Astrocyte (in vitro differentiated cells and primary cell): ENCODE results near the gene ARMH3. TPM values are rescaled to one million over a fixed set of nuclear protein-coding genes. Genes with fewer than 3 reads are reported as not detected.

ENCODE experiments used
- DNase-seq: peaks from one replicate; pipeline ENCODE4 v3.0.0-alpha.2; 2010; ENCODE audit warnings: low read depth
- FAIRE-seq: peaks from 2 replicates; lab custom pipeline; 2011; peaks lifted over from hg19 to GRCh38; lab: Jason Lieb, UNC
- H2AFZ ChIP-seq: 2 replicates; pipeline ENCODE4 v1.6.0; 2012; ENCODE audit warnings: low read depth, low read length, inconsistent platforms
- H3K27ac ChIP-seq: 2 replicates; pipeline ENCODE4 v1.5.1; 2011; ENCODE audit warnings: low read depth, low read length, inconsistent platforms
- H3K27me3 ChIP-seq: 2 replicates; pipeline ENCODE4 v1.6.0; 2011; ENCODE audit warnings: low read length, inconsistent platforms; ENCODE audit not compliant: insufficient read depth
- H3K36me3 ChIP-seq: 2 replicates; pipeline ENCODE4 v1.5.1; 2011; ENCODE audit warnings: low read length, inconsistent platforms; ENCODE audit not compliant: insufficient read depth
- H3K4me1 ChIP-seq: 2 replicates; pipeline ENCODE4 v1.5.1; 2011; ENCODE audit warnings: low read length, inconsistent platforms; ENCODE audit not compliant: insufficient read depth
- H3K4me2 ChIP-seq: 2 replicates; pipeline ENCODE4 v1.6.0; 2012; ENCODE audit warnings: low read length, inconsistent platforms
- H3K4me3 ChIP-seq: 2 replicates; pipeline ENCODE4 v1.5.1; 2011; ENCODE audit warnings: low read depth, mild to moderate bottlenecking, low read length, inconsistent platforms; ENCODE audit not compliant: insufficient read depth
- H3K79me2 ChIP-seq: 2 replicates; pipeline ENCODE4 v1.6.0; 2012; ENCODE audit warnings: mild to moderate bottlenecking, low read length, inconsistent platforms; ENCODE audit not compliant: insufficient read depth
- H3K9ac ChIP-seq: 2 replicates; pipeline ENCODE4 v1.6.0; 2012; ENCODE audit warnings: mild to moderate bottlenecking, low read length, inconsistent platforms
- H3K9me3 ChIP-seq: 2 replicates; pipeline ENCODE4 v1.5.1; 2012; ENCODE audit warnings: low read depth, mild to moderate bottlenecking, low read length, inconsistent platforms; ENCODE audit not compliant: insufficient read depth
- H4K20me1 ChIP-seq: 2 replicates; pipeline ENCODE4 v1.6.0; 2012; ENCODE audit warnings: low read length, inconsistent platforms; ENCODE audit not compliant: insufficient read depth
- H3K27ac Mint-ChIP-seq: one replicate; pipeline ENCODE4 v1.8.0; 2021; ENCODE audit warnings: mild to moderate bottlenecking, mixed read lengths; ENCODE audit not compliant: unreplicated experiment
- H3K27me3 Mint-ChIP-seq: one replicate; pipeline ENCODE4 v1.8.0; 2021; ENCODE audit warnings: low read depth, mixed read lengths; ENCODE audit not compliant: unreplicated experiment
- H3K36me3 Mint-ChIP-seq: one replicate; pipeline ENCODE4 v1.8.0; 2021; ENCODE audit warnings: low read depth, mixed read lengths; ENCODE audit not compliant: unreplicated experiment
- H3K4me1 Mint-ChIP-seq: one replicate; pipeline ENCODE4 v1.8.0; 2021; ENCODE audit warnings: low read depth, mixed read lengths; ENCODE audit not compliant: unreplicated experiment
- H3K4me3 Mint-ChIP-seq: one replicate; pipeline ENCODE4 v1.8.0; 2021; ENCODE audit warnings: mild to moderate bottlenecking, moderate library complexity, mixed read lengths; ENCODE audit not compliant: unreplicated experiment
- H3K9me3 Mint-ChIP-seq: one replicate; pipeline ENCODE4 v1.8.0; 2021; ENCODE audit warnings: mild to moderate bottlenecking, mixed read lengths; ENCODE audit not compliant: unreplicated experiment
- EZH2 ChIP-seq: IDR thresholded peaks from 2 replicates; pipeline ENCODE4 v1.6.1; 2012; ENCODE audit warnings: mild to moderate bottlenecking, low read length, inconsistent platforms; ENCODE audit not compliant: insufficient read depth
- total RNA-seq: library from RNA; stranded (reverse); gene quantifications from 2 replicates; pipeline ENCODE4 v1.2.1, GENCODE V29; 2021
- TF ChIP-seq, protein P1 (sequence below): IDR thresholded peaks from 2 replicates; pipeline ENCODE4 v1.5.1; 2011; ENCODE audit warnings: low read depth, mild to moderate bottlenecking, inconsistent platforms, low read length, moderate library complexity; ENCODE audit not compliant: insufficient read depth

Gene ARMH3
- total RNA-seq, 1 donor from 2014 or later: 22.6 TPM

DNA sequence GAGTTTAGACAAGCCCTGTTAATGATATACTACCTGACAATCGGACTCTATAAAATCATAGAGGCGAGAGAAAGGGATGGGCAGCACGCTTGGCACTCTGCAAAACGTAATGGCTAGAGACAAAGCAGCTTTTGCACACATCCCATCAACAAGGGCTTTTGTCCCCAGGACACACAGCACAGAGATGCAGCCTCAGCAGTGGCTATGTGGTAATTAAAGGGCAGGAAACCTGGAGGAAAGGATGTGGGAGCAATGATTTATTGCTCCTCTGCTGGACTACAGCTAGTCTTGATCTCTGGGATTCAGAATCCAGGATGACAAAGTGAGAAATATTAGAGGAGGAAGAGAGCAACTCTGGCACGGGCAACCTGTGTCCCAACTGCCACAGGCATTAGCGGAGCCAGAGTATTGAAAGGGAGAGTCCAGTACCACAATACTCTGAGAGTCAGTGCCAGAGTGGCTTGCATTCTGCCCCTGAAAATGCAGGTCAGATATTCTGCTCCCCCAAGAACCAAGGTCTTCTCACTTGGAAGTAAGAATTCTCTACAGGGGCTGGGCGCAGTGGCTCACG lies 96.5 kb downstream of the ARMH3 start:
- H3K27ac Mint-ChIP-seq: no peak overlapping the region

DNA sequence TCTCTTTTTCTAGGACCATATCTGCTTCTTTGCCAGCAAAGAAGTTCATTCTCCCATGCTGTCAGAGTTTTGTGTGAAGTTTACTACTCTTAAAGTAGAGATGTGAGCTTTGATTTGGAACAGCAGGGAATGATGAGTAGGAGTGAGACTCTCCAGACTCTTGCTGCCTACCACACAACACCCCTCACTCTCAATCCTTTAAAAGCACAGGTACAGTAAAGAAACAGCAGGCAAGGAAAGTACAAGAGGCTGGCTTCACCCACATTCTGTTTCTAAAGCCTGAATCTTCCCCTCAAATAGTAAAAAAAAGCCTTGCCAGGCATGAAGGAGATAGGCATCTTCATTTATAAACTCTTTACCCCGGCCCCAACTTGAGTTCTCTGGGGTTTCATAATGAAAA lies 97.3 kb downstream of the ARMH3 start:
- no peak for FAIRE-seq
- H3K27ac Mint-ChIP-seq: no peak overlapping the region

More for the DNA sequence above, 96.5 kb downstream of the ARMH3 start:
- Histone ChIP-seq H3K4me2 (no peak overlapping the region), H3K4me3 (no peak overlapping the region), H4K20me1 (no peaks in the 10 kb centered on the region), H3K27ac (no peak overlapping the region), H3K27me3 (no peaks in the 10 kb centered on the region), H3K9me3 (no peaks in the 10 kb centered on the region), H3K4me1 (peaks cover 7% of the 10 kb centered on the region), H3K79me2 (no peaks in the 10 kb centered on the region), H3K9ac (no peak overlapping the region), H3K36me3 (peaks cover 2% of the 10 kb centered on the region), H2AFZ (no peak overlapping the region)
- DNase-seq (no peak), FAIRE-seq (no peak)
- H3K36me3 Mint-ChIP-seq: peaks cover 3% of the 10 kb centered on the region
- H3K27me3 Mint-ChIP-seq: no peaks in the 10 kb centered on the region
- H3K4me1 Mint-ChIP-seq: peaks cover 8% of the 10 kb centered on the region
- H3K9me3 Mint-ChIP-seq: no peaks in the 10 kb centered on the region
- TF ChIP-seq EZH2: no peak
- TF ChIP-seq, protein P1, sequence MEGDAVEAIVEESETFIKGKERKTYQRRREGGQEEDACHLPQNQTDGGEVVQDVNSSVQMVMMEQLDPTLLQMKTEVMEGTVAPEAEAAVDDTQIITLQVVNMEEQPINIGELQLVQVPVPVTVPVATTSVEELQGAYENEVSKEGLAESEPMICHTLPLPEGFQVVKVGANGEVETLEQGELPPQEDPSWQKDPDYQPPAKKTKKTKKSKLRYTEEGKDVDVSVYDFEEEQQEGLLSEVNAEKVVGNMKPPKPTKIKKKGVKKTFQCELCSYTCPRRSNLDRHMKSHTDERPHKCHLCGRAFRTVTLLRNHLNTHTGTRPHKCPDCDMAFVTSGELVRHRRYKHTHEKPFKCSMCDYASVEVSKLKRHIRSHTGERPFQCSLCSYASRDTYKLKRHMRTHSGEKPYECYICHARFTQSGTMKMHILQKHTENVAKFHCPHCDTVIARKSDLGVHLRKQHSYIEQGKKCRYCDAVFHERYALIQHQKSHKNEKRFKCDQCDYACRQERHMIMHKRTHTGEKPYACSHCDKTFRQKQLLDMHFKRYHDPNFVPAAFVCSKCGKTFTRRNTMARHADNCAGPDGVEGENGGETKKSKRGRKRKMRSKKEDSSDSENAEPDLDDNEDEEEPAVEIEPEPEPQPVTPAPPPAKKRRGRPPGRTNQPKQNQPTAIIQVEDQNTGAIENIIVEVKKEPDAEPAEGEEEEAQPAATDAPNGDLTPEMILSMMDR: no peak
- H3K4me3 Mint-ChIP-seq: no peak overlapping the region

DNA sequence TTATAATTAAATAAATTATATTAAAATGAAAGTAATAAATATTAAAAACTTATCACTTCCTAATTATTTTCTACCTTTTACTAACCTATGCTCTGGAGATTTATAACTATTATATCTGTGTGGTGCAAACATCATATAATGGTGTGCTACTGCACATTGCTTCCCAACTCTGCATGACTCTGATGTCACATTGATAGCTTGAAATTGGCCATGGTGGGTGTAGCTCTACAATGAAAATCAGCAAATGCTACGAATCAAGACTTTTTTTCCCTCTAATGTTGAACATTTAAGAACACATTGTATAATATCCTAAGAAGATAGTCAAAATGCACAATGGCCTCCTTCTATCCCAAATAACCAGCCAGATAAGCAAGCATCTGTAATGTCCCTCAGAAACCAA lies 99.1 kb downstream of the ARMH3 start:
- Histone ChIP-seq H3K4me1 (peaks cover under 1% of the 10 kb centered on the region), H3K36me3 (no peaks in the 10 kb centered on the region), H3K9ac (no peak overlapping the region), H3K27me3 (no peaks in the 10 kb centered on the region), H3K4me3 (no peak overlapping the region), H2AFZ (no peak overlapping the region), H3K9me3 (no peaks in the 10 kb centered on the region), H3K27ac (no peak overlapping the region), H3K4me2 (no peak overlapping the region), H3K79me2 (no peaks in the 10 kb centered on the region), H4K20me1 (no peaks in the 10 kb centered on the region)
- TF ChIP-seq, protein P1: no peak
- no peak for TF ChIP-seq EZH2
- Mint-ChIP-seq H3K4me3 (no peak overlapping the region), H3K4me1 (peaks cover 4% of the 10 kb centered on the region), H3K27me3 (no peaks in the 10 kb centered on the region), H3K36me3 (peaks cover 15% of the 10 kb centered on the region), H3K27ac (no peak overlapping the region), H3K9me3 (no peaks in the 10 kb centered on the region)
- no peak for FAIRE-seq
- DNase-seq: no peak

More for the DNA sequence above, 97.3 kb downstream of the ARMH3 start:
- Histone ChIP-seq H3K79me2 (no peaks in the 10 kb centered on the region), H3K27ac (no peak overlapping the region), H3K4me2 (no peak overlapping the region), H3K36me3 (peaks cover 2% of the 10 kb centered on the region), H3K27me3 (no peaks in the 10 kb centered on the region), H3K9me3 (no peaks in the 10 kb centered on the region), H3K9ac (no peak overlapping the region), H3K4me3 (no peak overlapping the region), H2AFZ (no peak overlapping the region), H4K20me1 (no peaks in the 10 kb centered on the region), H3K4me1 (peaks cover 7% of the 10 kb centered on the region)
- Mint-ChIP-seq H3K4me3 (no peak overlapping the region), H3K27me3 (no peaks in the 10 kb centered on the region), H3K9me3 (no peaks in the 10 kb centered on the region), H3K4me1 (peaks cover 8% of the 10 kb centered on the region), H3K36me3 (peaks cover 6% of the 10 kb centered on the region)
- TF ChIP-seq EZH2: no peak
- TF ChIP-seq, protein P1: no peak
- DNase-seq: no peak
